Measurements from ENCODE around the gene MMP20. TPM values are rescaled to one million over a fixed set of nuclear protein-coding genes. Genes with fewer than 3 reads are reported as not detected.

MMP20 gene
- total RNA-seq, 1 donor from 2014 or later = not detected

DNA sequence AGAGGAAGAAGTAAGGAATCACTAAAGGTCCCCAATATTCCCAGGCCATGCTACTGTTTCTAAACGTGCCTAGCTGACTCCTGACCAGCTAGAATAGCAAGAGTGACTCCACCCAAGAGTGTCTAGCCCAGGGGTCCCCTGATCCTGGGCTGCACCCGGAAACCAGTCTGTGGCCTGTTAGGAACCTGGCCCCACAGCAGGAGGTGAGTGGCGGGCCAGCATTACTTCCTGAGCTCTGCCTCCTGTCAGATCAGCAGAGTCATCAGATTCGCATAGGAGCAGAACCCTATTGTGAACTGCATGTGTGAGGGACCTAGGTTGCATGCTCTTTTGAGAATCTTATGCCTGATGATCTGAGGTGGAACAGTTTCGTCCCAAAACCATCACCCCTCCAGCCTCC is 2.0 kb downstream of the MMP20 start:
- Histone ChIP-seq H3K4me1 (no peaks in the 10 kb centered on the region), H3K27me3 (ENCODE audit: low read depth) (peaks cover 17% of the 10 kb centered on the region), H3K9me3 (replicated peaks) (no peaks in the 10 kb centered on the region), H3K4me3 (no peak overlapping the region), H3K36me3 (no peaks in the 10 kb centered on the region), H3K27ac (replicated peaks) (no peak overlapping the region)
- TF ChIP-seq, protein P1, sequence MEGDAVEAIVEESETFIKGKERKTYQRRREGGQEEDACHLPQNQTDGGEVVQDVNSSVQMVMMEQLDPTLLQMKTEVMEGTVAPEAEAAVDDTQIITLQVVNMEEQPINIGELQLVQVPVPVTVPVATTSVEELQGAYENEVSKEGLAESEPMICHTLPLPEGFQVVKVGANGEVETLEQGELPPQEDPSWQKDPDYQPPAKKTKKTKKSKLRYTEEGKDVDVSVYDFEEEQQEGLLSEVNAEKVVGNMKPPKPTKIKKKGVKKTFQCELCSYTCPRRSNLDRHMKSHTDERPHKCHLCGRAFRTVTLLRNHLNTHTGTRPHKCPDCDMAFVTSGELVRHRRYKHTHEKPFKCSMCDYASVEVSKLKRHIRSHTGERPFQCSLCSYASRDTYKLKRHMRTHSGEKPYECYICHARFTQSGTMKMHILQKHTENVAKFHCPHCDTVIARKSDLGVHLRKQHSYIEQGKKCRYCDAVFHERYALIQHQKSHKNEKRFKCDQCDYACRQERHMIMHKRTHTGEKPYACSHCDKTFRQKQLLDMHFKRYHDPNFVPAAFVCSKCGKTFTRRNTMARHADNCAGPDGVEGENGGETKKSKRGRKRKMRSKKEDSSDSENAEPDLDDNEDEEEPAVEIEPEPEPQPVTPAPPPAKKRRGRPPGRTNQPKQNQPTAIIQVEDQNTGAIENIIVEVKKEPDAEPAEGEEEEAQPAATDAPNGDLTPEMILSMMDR (IDR thresholded peaks at IDR 0.05; ENCODE audit: borderline replicate concordance) = no peak
- intact Hi-C loops (cut with micrococcal nuclease) = no loop called here
- no peak for DNase-seq

DNA sequence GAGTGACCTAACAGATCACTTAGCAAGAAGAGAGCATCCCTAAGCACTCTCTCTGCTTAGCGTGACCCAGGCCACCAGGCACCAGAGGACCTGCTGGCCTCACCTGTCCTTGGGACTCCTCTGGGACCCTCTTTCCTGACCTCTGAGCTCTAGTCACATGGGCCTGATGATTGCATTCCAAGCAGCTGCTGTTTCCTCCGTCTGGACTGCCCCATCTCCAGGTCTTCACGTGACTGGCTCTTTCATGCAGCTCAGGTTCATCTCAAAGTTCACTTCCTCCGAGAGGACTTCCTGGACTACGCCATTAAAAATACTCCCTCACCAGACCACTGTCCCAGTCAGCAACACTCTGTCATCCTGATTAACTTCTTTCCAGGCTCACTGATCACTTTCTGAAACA is 2.9 kb downstream of the MMP20 start:
- Histone ChIP-seq H3K27ac (replicated peaks) (no peak overlapping the region), H3K27me3 (ENCODE audit: low read depth) (peaks cover 15% of the 10 kb centered on the region), H3K36me3 (no peaks in the 10 kb centered on the region), H3K4me1 (no peaks in the 10 kb centered on the region), H3K9me3 (replicated peaks) (no peaks in the 10 kb centered on the region), H3K4me3 (no peak overlapping the region)
- intact Hi-C loops (cut with micrococcal nuclease) = no loop called here
- TF ChIP-seq, protein P1 (IDR thresholded peaks at IDR 0.05; ENCODE audit: borderline replicate concordance) = no peak
- no peak for DNase-seq

DNA sequence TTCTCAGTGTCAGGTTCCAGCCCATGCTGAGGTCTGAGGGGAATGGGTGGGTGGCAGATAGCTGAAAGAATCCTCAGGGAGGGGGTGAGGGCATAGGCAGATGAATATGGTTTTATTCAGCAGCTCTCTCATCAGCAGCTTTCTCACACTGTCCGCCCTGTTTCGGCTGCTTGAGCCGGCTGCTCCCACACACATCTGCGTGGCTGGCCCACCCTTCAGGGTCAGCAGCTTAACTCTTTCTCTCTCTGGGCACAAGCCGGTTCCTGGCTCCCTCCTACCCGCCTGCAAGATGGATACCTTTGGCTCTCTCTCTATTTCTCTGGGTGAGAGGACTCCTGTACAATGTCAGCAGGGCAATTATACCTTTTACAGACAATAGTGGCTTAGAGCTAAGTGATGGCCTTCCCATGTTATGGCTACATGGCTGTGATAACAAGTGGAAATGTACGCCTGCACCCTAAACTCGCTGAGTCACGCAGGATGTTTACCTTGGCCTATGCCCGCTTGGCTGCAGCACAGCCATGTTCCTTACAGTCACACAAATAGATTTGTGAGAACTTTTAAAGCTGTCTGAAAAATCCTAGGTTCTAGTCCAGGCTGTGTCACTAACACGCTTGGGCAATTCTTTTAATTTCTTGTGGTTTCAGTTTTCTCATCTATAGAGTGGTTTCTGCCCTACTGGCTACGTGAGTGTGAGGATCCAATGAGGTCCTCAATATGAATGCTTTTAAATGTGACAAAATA is 4.1 kb downstream of the MMP20 start:
- H3K9me3 ChIP-seq (replicated peaks) = no peaks in the 10 kb centered on the region
- TF ChIP-seq, protein P1 (IDR thresholded peaks at IDR 0.05; ENCODE audit: borderline replicate concordance) = no peak
- H3K4me3 ChIP-seq = no peak overlapping the region
- H3K4me1 ChIP-seq = no peaks in the 10 kb centered on the region
- H3K27me3 ChIP-seq (ENCODE audit: low read depth) = peaks cover 10% of the 10 kb centered on the region
- H3K36me3 ChIP-seq = no peaks in the 10 kb centered on the region
- no peak overlapping the region for H3K27ac ChIP-seq (replicated peaks)
- intact Hi-C loops (cut with micrococcal nuclease) = no loop called here
- no peak for DNase-seq

DNA sequence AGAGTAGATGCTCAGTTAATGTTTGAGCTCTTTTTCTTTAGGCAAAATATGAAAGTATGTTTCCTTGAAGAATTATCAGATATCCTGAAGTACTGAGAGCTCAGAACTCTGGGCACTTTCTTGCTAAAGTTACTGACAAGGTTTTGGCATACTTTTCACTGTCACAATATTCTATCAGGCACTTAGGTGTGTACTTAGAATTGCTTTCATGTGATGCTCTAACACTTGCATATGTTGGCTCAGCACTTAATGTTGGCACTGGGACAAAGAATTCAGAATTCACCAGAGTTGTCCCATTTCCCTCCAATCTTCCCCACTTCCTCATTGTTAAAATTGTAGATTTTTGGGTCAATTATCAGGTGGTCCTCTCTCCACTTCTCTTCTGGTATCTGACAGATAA is 5.0 kb downstream of the MMP20 start:
- no peak for DNase-seq
- no peak overlapping the region for H3K27ac ChIP-seq (replicated peaks)
- H3K27me3 ChIP-seq (ENCODE audit: low read depth) = peaks cover 2% of the 10 kb centered on the region
- TF ChIP-seq, protein P1 (IDR thresholded peaks at IDR 0.05; ENCODE audit: borderline replicate concordance) = no peak
- H3K4me3 ChIP-seq = no peak overlapping the region
- no peaks in the 10 kb centered on the region for H3K36me3 ChIP-seq
- no peaks in the 10 kb centered on the region for H3K4me1 ChIP-seq
- no peaks in the 10 kb centered on the region for H3K9me3 ChIP-seq (replicated peaks)
- intact Hi-C loops (cut with micrococcal nuclease) = no loop called here

DNA sequence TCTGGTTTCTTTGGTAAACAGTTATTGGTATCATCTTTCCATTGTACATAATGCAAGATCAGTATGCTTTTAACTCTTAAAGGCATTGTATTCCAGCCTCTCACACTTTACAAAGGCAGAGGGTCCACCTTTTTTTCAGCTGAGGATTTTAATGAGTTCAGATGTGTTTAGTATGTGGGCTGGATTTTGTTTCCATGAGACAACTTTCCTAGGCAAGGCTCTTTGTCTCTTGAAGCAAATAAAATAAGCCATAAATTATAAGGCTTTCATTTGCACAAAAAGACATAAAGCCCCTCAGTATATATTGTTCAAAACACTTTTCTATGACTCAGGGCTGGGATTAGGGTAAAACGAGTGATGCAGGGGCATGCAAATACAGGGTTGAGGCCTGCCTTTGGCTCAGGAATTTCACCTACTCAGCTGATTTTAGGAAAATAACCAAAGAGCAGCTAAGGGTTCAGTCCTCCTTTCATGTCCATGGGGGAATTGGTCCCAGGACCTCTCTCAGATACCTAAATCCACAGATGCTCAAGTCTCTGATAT is 7.6 kb downstream of the MMP20 start:
- Histone ChIP-seq H3K4me1 (no peaks in the 10 kb centered on the region), H3K9me3 (replicated peaks) (no peaks in the 10 kb centered on the region), H3K27me3 (ENCODE audit: low read depth) (no peaks in the 10 kb centered on the region), H3K4me3 (no peak overlapping the region), H3K27ac (replicated peaks) (no peak overlapping the region), H3K36me3 (no peaks in the 10 kb centered on the region)
- intact Hi-C loops (cut with micrococcal nuclease) = no loop called here
- no peak for DNase-seq
- TF ChIP-seq, protein P1 (IDR thresholded peaks at IDR 0.05; ENCODE audit: borderline replicate concordance) = no peak
